Raji (cell line): Measurements from ENCODE around the gene ARHGAP1.

ENCODE experiments used
- POLR2A ChIP-seq: IDR thresholded peaks from 2 replicates; pipeline ENCODE4 v1.6.1; 2011; ENCODE audit warnings: low read depth, low read length, control low read depth; ENCODE audit not compliant: insufficient read depth

The ARHGAP1 gene

DNA sequence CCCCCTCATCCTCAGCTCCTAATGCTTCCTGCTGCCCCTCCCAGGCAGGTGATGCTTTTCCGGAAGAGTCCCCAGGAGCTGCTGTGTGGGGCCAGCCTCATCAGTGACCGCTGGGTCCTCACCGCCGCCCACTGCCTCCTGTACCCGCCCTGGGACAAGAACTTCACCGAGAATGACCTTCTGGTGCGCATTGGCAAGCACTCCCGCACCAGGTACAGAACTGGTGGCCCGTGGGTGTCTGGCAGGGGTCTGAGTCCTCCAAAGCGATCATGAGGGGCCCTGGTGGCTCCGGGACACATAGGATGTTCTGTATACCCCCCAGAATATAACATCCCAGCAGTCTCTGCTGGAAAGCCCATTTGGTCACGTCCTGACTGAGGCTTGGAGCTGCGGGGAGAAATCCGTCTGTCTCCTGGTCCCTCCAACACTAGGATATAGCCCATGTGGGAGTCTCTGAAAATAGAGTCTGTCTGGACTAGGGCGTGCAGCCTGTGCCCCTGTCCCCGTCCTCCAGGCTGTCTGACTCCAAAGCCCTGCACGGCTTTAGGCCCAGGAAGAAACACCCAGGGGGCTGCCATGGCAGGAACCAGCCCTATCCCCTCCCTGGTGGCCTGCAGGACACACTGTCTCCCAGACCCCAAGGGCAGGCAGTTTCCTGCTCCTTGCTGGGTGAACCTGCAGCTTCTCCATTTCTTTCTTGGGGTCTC lies 27.7 kb upstream of the ARHGAP1 start:
- no peak for TF ChIP-seq POLR2A

DNA sequence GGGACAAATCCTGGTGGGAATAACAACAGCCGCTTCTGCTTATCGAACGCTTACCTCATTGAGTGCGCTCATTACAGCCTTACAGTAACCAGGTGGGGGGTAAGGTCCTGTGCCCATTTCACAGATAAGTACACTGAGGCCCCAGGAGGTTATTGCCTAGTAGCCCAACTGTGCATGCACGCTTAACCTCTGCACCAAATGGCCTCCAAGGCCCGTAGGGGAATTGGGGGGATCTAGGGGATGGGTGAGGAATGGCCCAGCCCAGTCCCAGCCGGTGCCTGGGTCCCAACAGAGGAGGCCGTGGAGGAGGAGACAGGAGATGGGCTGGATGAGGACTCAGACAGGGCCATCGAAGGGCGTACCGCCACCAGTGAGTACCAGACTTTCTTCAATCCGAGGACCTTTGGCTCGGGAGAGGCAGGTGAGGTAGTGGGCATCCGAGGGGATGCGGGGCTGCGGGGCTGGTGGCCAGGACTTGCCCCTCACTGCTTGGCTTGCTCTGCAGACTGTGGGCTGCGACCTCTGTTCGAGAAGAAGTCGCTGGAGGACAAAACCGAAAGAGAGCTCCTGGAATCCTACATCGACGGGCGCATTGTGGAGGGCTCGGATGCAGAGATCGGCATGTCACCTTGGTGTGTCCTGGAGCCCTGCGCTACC lies 25.9 kb upstream of the ARHGAP1 start:
- TF ChIP-seq POLR2A = no peak

DNA sequence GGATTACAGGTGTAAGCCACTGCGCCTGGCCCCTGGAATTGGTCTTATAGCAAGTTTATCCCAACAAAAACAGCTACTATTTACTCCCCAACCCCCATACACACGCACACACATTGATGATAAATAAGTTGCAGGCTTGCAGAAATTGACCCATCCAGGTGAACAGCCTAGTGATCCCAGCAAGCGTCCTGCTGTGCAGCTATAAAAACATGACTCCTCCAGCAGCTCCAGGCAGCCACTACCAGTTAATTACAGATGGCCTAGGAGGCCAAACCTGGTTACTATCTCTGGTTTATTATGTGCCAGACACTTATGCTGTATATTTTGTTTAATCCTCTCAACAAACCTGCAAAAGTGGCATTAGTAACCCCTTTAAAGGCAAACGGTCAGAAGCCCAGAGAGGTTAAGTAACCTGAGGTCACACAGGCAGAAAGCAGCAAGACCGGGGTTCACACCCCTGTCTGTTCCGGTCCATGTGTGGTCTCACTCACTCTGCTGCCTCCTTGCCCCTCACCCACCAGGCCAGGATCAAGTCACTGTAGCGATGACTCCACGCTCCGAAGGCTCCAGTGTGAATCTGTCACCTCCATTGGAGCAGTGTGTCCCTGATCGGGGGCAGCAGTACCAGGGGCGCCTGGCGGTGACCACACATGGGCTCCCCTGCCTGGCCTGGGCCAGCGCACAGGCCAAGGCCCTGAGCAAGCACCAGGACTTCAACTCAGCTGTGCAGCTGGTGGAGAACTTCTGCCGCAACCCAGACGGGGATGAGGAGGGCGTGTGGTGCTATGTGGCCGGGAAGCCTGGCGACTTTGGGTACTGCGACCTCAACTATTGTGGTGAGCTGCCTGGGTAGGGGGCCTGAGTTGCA lies 25.2 kb upstream of the ARHGAP1 start:
- TF ChIP-seq POLR2A = no peak

DNA sequence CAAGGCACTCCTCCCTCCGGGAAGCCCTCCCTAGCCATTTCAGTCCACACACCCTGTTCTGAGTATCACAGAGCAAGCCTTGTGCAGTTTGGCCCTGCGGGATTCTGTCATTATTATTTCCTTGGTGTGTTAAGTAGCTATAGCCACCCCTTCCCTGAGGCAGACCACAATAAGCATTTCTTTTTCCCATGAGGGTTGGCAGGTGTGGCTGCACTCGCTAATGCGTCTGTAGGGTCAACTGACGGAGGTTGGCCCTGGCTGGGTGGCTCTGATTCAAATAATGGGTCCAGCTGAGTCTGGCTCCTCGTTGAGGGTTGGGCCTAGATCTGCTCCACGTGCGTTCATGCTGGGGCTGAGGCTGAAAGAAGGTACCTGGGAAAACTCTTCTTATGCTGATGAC lies 23.7 kb upstream of the ARHGAP1 start:
- no peak for TF ChIP-seq POLR2A

DNA sequence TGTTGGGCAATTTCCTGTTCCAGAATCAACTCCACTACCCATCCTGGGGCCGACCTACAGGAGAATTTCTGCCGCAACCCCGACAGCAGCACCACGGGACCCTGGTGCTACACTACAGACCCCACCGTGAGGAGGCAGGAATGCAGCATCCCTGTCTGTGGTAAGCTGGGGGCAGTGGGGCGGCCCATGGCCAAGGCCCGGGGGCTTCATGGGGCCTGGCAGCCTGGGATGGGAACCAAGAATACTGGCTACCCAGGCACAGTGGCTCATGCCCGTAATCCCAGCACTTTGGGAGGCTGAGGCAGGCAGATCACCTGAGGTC lies 22.9 kb upstream of the ARHGAP1 start:
- no peak for TF ChIP-seq POLR2A

DNA sequence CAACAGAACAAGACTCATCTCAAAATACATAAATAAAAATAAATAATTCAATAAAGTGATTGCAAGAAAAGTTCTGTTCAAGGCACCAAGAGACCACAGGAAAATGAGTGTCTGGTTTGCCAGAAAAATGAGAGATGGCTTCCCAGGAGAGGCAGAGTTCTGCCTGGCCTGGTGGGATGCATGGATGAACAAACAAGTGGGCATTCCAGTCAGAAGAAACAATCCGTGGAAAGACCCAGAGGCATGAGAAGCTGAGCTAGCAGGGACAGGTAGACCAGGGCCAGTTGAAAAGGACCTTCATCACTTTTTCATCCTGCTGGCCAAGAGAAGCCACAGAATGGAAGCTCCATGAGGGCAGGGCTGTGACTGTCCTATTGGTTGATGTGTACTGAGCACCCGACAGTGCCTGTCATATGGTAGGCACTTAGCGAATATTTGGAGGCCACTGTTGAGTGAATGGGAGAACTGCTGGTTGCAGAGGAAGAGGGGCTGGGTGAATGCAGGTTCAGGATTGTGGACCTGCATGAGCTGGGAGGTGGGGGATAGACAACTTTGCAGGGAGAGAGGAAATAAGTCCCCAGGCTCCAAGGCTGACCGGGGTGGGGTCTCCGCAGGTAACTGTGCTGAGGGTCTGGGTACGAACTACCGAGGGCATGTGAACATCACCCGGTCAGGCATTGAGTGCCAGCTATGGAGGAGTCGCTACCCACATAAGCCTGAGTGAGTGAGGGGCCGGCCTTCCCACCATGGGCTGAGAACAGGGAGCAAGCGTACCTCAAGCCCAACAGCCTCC lies 22.3 kb upstream of the ARHGAP1 start:
- no peak for TF ChIP-seq POLR2A

DNA sequence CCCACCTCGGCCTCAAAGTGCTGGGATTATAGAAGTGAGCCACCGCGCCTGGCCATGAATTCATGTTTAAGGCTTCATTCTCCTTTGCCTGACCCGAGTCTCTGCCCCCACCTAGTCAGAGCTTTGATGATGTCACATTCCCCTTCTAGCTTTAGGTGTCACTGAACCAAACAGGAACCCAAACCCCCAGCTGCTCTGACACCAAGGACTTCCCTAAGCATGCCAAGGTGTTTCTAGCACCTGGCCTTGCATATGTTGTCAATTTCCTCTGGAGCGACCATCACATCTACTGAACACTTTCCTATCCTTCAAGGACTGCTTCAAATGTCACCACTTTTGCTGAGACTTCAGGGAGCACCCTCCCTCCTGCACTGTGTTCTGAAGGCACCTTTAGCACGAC lies 20.9 kb upstream of the ARHGAP1 start:
- TF ChIP-seq POLR2A = no peak

DNA sequence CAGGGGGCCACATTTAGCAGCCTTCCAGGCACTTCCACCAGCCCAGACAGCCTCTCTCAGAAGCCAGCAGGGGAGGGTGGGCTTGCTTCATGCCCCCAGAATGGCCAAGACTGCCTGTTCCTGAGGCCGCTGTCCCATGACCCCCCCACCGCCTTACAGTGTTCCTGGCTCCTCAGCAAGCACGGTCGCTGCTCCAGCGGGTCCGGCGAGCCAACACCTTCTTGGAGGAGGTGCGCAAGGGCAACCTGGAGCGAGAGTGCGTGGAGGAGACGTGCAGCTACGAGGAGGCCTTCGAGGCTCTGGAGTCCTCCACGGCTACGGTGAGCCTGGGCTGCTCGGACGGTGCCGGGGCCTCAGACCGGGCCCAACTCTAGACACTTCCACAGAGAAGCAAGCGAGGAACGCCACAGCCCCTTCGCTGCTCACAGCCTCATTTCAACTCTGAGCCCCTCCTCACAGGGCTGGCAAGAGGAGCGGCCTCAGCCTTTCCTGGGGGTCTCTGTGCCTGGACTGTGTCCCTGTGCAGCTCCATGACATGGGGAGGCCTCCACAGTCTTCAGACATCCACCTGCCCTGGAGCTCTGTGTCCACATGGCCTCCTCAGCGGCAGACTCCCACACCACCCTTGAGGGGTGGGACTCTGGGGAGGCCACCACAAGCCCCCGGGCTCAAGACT lies 19.3 kb upstream of the ARHGAP1 start:
- no peak for TF ChIP-seq POLR2A

DNA sequence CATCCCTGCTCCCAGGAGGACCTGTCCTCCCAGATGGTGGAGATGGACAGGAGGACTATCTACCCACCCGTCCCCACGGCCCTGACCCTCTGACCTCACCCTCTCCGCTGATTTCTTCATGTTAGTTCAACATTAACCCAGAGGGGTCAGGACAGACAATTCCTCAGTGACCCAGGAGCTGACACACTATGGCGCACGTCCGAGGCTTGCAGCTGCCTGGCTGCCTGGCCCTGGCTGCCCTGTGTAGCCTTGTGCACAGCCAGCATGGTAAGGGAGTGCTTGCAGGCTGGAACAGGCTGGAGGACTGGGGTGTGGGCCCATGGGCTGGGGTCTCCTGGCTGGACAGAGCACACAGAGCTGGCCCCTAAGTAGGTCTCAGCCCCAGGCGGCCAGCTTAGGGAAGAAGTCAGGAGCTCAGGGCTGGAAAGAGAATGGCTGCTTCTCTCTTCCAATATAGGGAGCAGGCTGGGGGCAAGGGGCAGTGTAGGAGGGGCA lies 18.7 kb upstream of the ARHGAP1 start, which contains the start of gene F2:
TSS of gene F2 (plus strand) at position 166 of the 495 bp plus-strand sequence. CDS start at position 189, 23 bp downstream.
- TF ChIP-seq POLR2A = no peak

DNA sequence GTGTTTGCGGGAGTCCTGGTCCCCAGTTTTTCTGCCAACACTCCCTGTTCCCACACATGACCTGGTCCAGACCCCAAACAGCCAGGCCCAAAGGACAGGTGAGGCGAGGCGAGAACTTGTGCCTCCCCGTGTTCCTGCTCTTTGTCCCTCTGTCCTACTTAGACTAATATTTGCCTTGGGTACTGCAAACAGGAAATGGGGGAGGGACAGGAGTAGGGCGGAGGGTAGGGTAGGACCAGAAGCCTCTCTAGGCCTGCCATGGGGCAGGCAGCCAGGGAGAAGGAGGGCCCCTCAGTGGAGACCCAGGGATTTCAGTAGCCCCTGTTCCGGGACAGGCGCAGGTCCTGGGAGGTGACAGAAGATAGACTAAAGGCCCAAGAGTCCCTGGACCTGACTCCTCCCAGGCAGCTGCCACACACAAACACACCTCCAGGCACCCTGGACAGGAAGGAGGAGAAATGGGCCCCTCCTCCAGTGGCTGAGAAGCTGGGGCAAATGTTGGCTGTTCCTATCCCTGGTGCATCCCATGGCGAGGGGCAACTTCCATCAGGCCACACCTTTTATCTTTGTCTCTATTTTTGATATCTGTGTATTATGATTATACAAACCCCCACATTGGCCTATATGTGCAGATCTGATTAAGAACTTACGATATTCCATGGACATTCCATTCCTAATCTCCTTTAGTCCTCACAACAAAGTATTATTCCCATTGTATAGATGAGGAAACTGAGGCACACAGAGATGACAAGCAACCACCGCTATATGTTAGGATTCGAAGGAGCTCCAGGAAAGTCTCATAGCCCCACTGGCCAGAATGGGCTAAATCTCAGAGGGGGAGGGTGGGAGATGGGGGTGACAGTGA lies 18.0 kb upstream of the ARHGAP1 start:
- TF ChIP-seq POLR2A = no peak

DNA sequence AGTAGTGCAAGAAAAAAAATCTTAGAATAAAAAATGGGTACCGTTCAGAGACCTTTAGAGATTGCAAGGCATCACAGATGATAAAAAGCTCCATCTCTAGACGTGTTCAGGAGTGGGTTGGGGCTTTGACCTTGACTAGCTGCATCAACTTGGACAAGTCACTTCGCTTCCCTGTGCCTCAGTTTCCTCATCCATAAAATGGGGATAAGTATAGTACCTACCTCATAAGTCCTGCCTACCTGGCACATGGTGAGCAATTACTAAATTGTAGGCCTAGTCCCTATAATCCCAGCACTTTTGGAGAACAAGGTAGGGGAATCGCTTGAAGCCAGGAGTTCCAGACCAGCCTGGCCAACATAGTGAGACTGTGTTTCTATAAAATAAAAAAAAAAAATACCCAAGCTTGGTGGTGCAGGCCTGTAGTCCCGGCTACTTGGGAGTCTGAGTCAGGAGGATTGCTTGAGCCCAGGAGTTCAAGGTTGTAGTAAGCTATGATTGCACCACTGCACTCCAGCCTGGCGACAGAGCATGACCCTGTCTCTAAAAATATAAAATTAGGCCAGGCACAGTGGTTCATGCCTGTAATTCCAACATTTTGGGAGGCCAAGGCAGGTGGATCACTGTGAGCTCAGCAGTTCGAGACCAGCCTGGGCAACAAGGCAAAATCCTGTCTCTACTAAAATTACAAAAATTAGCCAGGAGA lies 12.6 kb upstream of the ARHGAP1 start:
- TF ChIP-seq POLR2A = no peak

DNA sequence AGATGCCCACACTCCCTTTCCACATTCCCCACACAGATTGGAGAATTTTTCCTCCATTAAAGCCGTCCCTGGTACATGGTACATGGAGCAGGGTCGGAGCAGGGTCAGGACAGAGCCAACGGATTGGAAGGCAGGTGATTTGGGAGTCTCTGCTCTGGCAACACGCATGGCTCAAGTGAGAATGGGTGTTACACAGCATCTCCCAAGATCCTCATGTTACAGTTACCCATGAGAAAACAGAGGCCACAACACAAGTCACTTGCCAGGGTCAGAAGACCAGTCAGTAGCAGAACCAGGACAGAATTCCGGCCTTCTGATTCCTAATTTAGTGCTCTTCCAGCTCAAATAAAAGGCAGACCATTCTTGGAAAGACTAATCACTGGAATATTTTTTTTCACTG lies 10.9 kb upstream of the ARHGAP1 start:
- no peak for TF ChIP-seq POLR2A

DNA sequence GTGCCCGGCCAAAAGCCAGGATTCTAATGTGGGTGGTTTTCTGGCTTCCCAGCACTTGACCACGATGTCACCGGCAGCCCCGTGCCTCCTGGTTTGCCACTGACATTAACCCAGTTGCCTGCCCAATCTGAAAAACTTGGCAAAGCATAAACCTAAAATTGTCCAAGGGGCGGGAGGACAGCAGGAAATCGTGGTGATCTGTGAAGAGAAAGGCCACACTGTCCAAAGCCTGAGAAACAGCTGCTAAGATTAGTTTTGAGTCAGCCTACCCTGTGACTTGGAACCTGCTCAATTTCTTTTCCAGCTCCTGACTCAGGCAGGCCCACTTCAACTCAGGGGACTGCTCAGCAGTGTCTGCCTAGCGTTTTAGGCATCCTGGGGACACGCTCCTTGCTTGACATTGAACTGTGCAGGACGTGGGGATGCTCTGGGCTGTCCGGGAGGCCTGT lies 10.4 kb upstream of the ARHGAP1 start:
- no peak for TF ChIP-seq POLR2A
